GM21825 (cell line): ENCODE results near the gene FAM174B.

Experiments
- ATAC-seq: cut with Tn5 transposase; IDR thresholded peaks from one replicate; pipeline ENCODE4 v1.9.1; 2021; ENCODE audit warnings: mild to moderate bottlenecking, moderate library complexity; ENCODE audit not compliant: unreplicated experiment

Gene FAM174B

GRCh38 chr15:92655178-92655995 lies at the start of gene FAM174B:
FAM174B (minus strand) TSS chr15:92655775.
- peak; percentile 62 for ATAC-seq

- no peak for ATAC-seq
These were observed 40.5 kb upstream of the FAM174B start for GRCh38 chr15:92696096-92696495.

- no peak for ATAC-seq
These were observed 38.2 kb upstream of the FAM174B start for GRCh38 chr15:92693691-92694331.

- no peak for ATAC-seq
These were observed 34.8 kb upstream of the FAM174B start for GRCh38 chr15:92690395-92690794.

- no peak for ATAC-seq
These were observed 32.2 kb upstream of the FAM174B start for GRCh38 chr15:92687746-92688145.

GRCh38 chr15:92687195-92687602 lies 31.6 kb upstream of the FAM174B start:
- ATAC-seq: no peak

GRCh38 chr15:92683511-92683834 lies 27.9 kb upstream of the FAM174B start:
- ATAC-seq: no peak

- no peak for ATAC-seq
These were observed 27.4 kb upstream of the FAM174B start for GRCh38 chr15:92682741-92683510.

GRCh38 chr15:92681141-92681631 lies 25.6 kb upstream of the FAM174B start:
- ATAC-seq: no peak

- ATAC-seq: no peak
These were observed 22.4 kb upstream of the FAM174B start for GRCh38 chr15:92677999-92678398.

- ATAC-seq: no peak
These were observed 21.0 kb upstream of the FAM174B start for GRCh38 chr15:92676561-92676960.

- ATAC-seq: no peak
These were observed 19.9 kb upstream of the FAM174B start for GRCh38 chr15:92675485-92675884.

GRCh38 chr15:92674347-92674746 lies 18.8 kb upstream of the FAM174B start:
- ATAC-seq: no peak

GRCh38 chr15:92672102-92672501 lies 16.5 kb upstream of the FAM174B start:
- no peak for ATAC-seq

GRCh38 chr15:92671406-92671805 lies 15.8 kb upstream of the FAM174B start:
- no peak for ATAC-seq

- ATAC-seq: no peak
These were observed 15.0 kb upstream of the FAM174B start for GRCh38 chr15:92670621-92671020.

GRCh38 chr15:92669432-92669831 lies 13.9 kb upstream of the FAM174B start:
- ATAC-seq: no peak

GRCh38 chr15:92668620-92669019 lies 13.0 kb upstream of the FAM174B start:
- ATAC-seq: no peak

- ATAC-seq: no peak
These were observed 12.5 kb upstream of the FAM174B start for GRCh38 chr15:92667970-92668485.

GRCh38 chr15:92667287-92667904 lies 11.8 kb upstream of the FAM174B start:
- ATAC-seq: no peak

GRCh38 chr15:92666780-92667179 lies 11.2 kb upstream of the FAM174B start:
- ATAC-seq: no peak
